Stimulated activated CD4-positive, alpha-beta T cell treated with anti-CD3 and anti-CD28 coated beads, Interleukin-2, amount 100 ng/mL, for 48 hours (primary cell): ENCODE measurements around the gene KIAA0040.

Experiments used
- DNase-seq, 2 donors: peaks; one replicate each; pipeline ENCODE4 v3.0.0-alpha.2; 2020

Gene KIAA0040

GRCh38 chr1:175200678-175201521 is 8.3 kb upstream of the KIAA0040 start:
- DNase-seq, result no peak

GRCh38 chr1:175198332-175198731 is 5.8 kb upstream of the KIAA0040 start:
- DNase-seq, result no peak

- DNase-seq, result no peak
Observed at GRCh38 chr1:175197531-175197930, 5.0 kb upstream of the KIAA0040 start.

DNA sequence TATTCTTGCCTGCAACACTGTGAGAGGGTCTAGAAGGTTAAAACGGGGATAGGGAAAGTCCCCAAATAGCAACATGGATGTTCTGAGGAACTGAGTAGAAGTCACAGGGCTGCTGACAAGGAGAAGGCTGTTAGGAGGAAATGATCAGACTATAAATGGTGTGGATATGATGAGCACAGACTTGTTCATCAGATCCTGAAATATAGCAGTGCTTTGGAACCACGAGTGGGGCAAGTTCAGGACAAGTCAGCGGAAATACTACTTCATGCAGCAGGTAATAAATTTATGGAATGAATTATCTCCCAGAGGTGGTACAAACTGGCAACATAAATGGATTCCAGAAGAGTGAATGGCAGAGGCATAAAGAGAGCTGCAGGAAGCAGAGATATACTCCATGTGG is 3.2 kb upstream of the KIAA0040 start:
- DNase-seq, result no peak

DNA sequence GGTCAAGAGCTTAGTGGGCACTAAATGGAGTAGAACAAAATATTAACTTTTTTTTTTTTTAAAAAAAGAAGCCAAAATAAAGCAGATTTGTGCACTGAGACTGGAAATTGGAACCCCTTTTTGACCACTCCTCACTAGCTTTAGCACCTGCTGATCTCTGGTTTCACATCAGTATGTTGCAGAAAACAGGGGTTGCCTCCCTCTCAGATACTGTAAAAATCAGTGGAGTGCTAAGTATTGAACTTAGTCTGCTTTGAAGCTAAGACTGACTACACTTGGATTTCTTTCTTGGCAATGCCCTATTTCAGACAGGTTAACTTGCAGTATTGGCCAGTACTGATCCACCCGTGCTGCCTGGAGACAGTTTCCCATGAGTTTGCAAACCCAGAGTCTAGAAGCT is 2.7 kb upstream of the KIAA0040 start:
- no peak for DNase-seq

DNA sequence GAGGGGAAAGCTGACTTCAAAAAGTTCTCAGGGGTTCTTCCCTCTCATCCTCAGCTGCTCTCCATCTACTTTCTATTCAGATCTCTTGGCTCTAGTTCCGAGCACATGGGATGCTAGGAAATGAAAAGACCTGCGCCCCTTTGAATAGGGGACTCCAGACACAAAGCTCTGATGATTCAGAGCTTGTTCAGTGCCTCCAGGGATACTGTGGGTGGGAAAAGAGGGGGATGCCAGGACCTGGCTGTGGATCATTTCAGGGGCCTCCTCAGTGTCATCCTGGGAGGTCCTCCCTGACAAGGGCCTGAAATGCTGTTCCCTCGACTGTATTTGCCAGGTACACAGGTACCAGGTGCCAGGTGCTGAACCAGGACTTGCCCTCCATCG is 943 bp upstream of the KIAA0040 start:
- no peak for DNase-seq

DNA sequence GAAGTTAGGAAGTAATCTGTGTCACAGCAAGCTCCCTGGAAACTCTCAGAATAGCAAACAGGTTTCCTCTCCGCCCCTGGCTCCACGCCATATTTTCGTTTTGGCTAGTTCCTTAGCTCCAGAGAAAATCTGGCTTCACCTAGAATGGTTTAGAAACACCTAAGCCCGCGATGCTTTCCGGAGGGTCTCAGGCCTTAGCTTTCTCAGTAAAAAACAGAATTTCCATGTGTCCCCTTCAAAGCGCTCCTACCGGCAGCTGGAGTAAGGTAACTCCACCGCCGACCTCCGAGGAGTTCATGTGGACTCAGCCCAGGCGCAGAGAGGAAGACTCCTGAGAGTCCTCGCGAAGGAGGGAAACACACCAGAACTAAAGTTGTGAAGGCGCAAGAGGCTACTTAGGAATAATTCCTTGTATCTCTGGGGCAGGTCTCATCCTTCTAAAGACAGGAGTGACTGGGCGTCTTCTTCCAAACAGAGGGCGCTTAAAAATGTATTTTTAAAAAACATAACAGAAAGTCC is 406 bp downstream of the KIAA0040 start:
- peak; percentile 28 to 29 for DNase-seq

DNA sequence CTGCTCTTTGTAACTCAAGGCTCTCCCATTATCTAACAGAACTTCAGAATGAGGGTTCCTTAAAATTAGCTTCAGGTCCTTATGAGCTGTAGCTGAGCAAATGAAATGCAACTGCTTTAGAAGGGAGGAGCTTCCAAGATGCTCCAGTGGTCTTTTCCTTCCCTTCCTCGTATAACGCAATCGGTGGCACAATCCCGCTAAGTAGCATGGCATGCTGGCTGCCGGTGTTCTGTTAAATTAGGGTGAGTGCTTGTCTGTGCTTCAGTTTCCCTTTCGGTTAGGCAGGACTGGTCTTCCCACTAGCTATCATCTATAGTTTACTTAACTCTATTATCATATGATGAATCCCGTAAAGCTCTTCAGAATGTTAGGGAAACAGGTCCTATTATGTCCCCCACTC is 917 bp downstream of the KIAA0040 start:
- DNase-seq, result no peak

- DNase-seq, result peak; percentile 25 to 44
Observed at GRCh38 chr1:175188936-175189335, 3.6 kb downstream of the KIAA0040 start.

- no peak for DNase-seq
Observed at GRCh38 chr1:175186433-175187160, 6.0 kb downstream of the KIAA0040 start.

DNA sequence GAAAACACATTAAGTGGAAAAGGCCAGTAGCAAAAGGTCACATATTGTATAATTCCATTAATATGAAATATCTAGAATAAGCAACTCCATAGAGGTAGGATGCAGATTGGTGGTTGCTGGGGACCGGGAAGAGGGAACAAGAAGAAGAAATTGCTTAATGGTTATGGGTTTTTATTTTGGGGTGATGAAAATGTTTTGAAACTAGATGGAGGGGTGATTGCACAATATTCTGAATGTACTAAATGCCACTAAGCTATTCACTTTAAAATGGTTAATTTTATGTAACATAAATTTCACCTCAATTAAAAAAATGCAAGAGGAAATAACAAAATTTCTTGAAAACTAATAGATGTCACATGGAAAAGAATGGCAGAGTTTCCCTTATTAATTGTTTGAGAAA is 6.7 kb downstream of the KIAA0040 start:
- DNase-seq, result no peak

GRCh38 chr1:175183586-175183985 is 9.0 kb downstream of the KIAA0040 start:
- no peak for DNase-seq

- no peak for DNase-seq
Observed at GRCh38 chr1:175182201-175182746, 10.3 kb downstream of the KIAA0040 start.

DNA sequence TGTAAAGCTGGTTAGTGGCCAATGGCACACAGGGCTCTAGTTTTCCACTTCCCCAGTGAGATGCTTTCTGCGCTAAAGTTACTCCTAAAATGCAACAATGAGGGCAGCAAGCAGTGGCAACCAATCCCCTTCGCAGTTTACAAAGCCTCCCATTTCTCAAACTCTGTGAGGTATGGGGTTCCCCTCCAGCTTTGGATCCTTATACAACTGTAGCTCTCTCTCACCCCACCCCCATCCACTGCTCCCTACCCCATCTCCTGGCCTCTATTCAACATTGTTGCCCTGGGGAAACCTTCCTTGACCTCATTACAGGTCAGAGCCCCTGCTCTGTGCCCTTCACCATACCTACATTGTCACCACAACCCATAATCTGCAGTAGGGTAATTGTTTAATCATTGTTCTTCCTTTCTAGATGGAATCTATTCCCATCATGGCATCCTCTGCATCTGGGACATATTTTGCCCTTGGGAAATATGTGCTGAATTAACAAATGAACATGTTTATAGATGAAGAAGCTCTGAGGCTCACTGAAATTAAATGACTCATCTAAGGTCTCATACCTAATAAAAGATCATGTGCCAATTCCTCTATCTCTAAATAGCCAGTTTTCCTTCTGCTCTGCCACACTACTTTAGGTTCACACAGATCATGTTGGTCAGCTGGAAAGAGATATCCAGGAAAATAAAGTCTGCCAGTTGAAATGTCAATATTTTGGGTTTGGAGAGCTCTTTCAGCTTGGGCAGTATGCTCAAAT is 12.6 kb downstream of the KIAA0040 start:
- DNase-seq, result no peak

DNA sequence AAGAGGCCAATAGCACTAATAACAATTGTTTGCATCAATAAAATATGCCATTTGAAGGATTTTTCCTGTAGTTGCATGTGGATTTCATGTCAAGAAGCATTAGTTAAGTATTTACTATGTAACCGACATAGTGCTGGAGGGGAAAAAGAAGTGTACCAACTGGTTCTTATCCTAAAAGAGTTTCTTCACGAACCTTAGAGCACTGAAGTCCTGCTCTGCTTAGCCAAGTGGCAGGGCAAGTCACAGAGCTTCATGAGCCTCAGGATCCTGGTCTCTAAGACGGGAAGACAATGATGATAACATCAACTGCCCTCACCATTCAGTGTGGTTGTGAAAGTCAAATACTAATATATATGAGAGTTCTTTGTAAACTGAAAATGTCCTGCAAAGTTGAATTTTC is 14.1 kb downstream of the KIAA0040 start:
- no peak for DNase-seq

- DNase-seq, result no peak
Observed at GRCh38 chr1:175178056-175178455, 14.5 kb downstream of the KIAA0040 start.

- no peak for DNase-seq
Observed at GRCh38 chr1:175176246-175176645, 16.3 kb downstream of the KIAA0040 start.

DNA sequence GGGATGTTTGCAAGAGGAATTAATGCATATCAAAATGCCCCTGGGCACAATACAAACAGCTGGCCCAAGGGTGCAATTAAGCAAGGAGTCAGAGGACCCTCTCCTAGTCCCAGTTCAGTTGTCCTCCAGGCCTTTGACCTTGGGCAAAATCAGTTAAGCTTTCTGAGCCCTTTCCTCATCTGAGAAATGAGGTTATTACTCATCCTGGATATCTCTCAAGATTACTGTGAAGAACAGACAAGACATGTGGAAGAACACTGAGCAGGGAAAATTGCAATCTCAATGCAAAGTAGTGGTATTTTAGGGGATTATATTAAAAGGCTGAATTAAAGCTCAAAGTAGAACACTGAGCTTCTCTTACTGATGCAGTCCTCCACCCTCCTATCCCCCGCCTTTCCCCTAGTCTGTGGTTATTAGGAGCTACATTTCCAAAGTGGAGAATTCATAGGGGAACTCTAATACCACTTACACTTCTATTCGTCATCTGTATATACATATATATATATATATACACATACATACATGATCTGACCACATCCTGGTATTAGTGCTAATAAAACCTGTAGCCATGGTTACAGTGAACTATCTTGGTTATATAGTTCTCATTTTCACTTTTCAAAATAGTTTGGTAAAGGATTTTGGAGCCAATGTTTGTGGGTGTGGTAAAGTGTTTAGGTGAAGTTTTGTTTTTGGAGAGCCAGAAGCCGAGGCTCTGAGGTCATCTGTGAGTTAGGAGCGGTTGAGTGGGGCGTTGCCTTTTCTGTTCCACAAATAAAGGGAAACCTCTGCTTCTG is 18.1 kb downstream of the KIAA0040 start:
- DNase-seq, result no peak

DNA sequence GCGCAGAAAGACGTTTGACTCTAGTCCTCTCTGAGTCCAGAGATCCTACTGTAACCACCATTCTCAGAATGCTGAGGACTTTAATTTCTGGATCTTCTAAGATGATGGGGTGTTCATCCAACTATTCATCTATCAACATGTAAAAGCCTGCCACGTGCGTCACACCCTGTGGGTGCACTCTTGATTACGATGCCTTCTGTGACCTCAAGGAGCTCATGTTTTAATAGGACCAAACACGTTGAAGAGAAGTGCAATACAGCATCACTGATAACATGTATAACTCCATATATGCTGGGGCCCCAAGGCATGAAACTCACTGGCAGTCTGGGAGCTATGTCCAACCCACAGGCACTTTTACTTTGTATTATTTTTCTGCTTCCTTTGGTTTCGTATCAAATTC is 19.0 kb downstream of the KIAA0040 start:
- no peak for DNase-seq

DNA sequence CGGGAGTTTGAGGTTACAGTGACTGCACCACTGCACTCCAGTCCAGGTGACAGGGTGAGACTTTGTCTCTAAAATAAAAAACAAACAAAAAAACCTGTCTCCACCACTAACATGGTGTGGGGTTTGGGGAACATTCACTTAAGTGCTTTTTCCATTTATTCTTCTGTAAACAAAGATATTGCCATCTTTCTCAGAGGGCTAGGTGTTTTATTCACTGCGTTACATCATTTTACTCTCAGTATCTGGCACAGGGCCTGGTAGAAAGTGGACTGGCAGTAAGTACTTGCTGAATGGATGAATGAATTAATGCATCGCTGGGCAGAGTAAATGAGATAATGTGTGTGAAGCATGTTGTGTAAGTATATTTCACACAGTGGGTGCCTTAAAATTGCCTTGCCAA is 20.1 kb downstream of the KIAA0040 start:
- no peak for DNase-seq

DNA sequence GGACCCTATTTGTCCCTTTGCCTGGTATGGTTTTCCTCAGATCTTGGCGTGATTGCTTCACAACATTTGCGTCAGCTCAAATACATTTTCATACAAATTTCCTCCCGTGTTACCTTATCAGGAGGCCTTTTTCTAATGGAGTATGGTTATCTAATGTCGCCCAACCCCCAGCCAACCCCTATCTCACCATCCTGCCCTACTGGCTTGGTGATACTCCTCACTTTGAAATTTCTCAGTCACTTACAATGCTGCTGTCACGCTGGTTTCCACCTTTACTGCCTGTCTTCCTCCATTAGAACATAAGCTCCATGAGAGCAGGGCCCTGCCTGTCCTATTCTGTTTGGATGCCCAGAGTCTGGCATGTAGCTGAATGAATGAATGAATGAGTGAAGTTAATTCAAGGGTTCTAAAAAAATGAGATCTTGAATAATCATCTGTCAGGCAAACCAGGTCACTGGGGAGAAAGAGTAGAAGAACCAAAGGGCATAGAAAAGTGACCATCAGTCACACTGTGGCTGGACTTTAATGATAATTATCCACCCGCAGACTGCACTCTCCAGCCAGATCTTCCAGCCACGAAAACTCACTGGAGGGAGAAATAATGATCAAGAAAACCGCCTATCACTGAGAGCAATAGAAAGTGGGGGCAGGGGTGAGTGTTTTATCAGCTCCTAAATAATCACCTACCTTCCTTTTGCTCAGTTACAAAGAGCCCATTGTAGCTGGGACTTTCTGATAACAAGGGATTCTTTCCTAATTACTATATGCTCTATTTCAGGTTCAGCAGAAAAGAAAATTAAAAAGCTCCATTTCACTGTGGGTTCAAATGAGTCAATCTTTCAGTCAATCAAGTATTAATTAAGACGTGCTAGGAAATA is 21.3 kb downstream of the KIAA0040 start:
- no peak for DNase-seq
